Measurements from ENCODE around the gene RTN3. TPM values are rescaled to one million over a fixed set of nuclear protein-coding genes. Genes with fewer than 3 reads are reported as not detected.
A peak's percentile ranks its signal among the peaks of the same experiment; 100 is the strongest.

Gene RTN3
- total RNA-seq, 1 experiment from 2014 or later = 173 TPM

DNA sequence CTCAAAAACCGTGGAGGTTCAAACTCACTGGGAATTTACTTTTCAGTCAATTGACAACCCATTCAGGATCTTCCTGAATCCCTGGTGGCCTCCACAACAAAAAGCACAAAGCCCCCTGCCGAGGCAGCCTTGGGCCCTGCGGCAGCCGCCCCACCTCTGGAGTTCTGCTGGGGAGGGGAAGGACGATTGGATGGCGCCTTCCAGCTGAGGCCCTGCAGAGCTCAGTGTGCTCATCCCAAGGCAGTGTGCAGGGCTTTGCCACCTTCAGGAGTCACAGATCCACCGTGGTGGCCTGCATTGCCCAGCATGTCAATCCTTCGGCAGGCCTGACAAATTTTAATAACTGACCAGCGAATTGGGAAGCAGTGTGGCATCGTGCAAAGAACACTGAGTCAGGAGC lies 79.9 kb downstream of the RTN3 start:
- H3K27ac Mint-ChIP-seq = peak overlapping the region; percentile 87 to 97 (median 88); a peak in 5 of 7 replicates
- H3K4me1 Mint-ChIP-seq = peaks cover 32 to 41% of the 10 kb centered on the region in 2 experiments
- no peaks in the 10 kb centered on the region for H3K27me3 ChIP-seq (ENCODE audit: insufficient read depth, low read length)
- no peak overlapping the region for H3K56ac ChIP-seq (ENCODE audit: insufficient read length, low read depth, low read length)
- H3K79me2 ChIP-seq (ENCODE audit: insufficient read depth, low read length) = 0 out of 2 replicates have a peak, but pooled peaks cover 3% of the 10 kb centered on the region
- WGBS (ENCODE audit: extremely low coverage, insufficient read length, low lambda C conversion rate) = no CpG with 5 or more reads among the region's 10 CpGs
- no peak overlapping the region for H3K23ac ChIP-seq (ENCODE audit: insufficient read length, low read depth, low read length)
- H4K91ac ChIP-seq (ENCODE audit: insufficient read length, low read depth, low read length) = no peak overlapping the region
- DNase-seq = peak; percentile 80
- H3K14ac ChIP-seq (ENCODE audit: insufficient read depth, low read length) = no peak overlapping the region
- H2AK5ac ChIP-seq (ENCODE audit: insufficient read length, low read length) = no peak overlapping the region
- H3K9me3 ChIP-seq (ENCODE audit: control insufficient read depth, low read depth, low read length) = no peaks in the 10 kb centered on the region
- no peak overlapping the region for H2BK5ac ChIP-seq (ENCODE audit: insufficient read length, low read length)
- no peak overlapping the region for H3K4ac ChIP-seq (ENCODE audit: low read depth, low read length)
- peaks cover 19% of the 10 kb centered on the region for H3K23me2 ChIP-seq (ENCODE audit: insufficient read length, low read depth, low read length, poor library complexity, severe bottlenecking)
- no peak overlapping the region for H3T11ph ChIP-seq (ENCODE audit: low read length)
- H3K9ac ChIP-seq (ENCODE audit: extremely low read depth, insufficient read length, low read length) = peak overlapping the region; percentile 45
- no peak overlapping the region for H2BK120ac ChIP-seq (ENCODE audit: low read depth, low read length, poor library complexity, severe bottlenecking)
- 0 out of 5 replicates have a peak, but pooled peaks cover 0 to 2% of the 10 kb centered on the region in 2 experiments for H3K9me3 Mint-ChIP-seq
- peak overlapping the region; percentile 87 for H3K4me2 ChIP-seq (ENCODE audit: insufficient read depth, insufficient read length, low read length)
- H4K5ac ChIP-seq (ENCODE audit: insufficient read length, low read depth, low read length) = no peak overlapping the region
- no peak overlapping the region for H2BK15ac ChIP-seq (ENCODE audit: low read depth, low read length)
- TF ChIP-seq, protein P1, sequence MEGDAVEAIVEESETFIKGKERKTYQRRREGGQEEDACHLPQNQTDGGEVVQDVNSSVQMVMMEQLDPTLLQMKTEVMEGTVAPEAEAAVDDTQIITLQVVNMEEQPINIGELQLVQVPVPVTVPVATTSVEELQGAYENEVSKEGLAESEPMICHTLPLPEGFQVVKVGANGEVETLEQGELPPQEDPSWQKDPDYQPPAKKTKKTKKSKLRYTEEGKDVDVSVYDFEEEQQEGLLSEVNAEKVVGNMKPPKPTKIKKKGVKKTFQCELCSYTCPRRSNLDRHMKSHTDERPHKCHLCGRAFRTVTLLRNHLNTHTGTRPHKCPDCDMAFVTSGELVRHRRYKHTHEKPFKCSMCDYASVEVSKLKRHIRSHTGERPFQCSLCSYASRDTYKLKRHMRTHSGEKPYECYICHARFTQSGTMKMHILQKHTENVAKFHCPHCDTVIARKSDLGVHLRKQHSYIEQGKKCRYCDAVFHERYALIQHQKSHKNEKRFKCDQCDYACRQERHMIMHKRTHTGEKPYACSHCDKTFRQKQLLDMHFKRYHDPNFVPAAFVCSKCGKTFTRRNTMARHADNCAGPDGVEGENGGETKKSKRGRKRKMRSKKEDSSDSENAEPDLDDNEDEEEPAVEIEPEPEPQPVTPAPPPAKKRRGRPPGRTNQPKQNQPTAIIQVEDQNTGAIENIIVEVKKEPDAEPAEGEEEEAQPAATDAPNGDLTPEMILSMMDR (conservative IDR thresholded peaks at IDR 0.05) = no peak
- H3K4me3 Mint-ChIP-seq = peak overlapping the region; percentile 92 to 95
- H3K79me1 ChIP-seq (ENCODE audit: insufficient read depth, low read depth, low read length, poor library complexity, severe bottlenecking) = peaks cover 2% of the 10 kb centered on the region
- H3K27me3 Mint-ChIP-seq (ENCODE audit: low read depth) = no peaks in the 10 kb centered on the region; the same call in 1 of the 2 replicates
- no peak overlapping the region for H2AFZ ChIP-seq (ENCODE audit: low read length)
- H2BK20ac ChIP-seq (ENCODE audit: low read depth, low read length, poor library complexity, severe bottlenecking) = no peak overlapping the region
- H3K27ac ChIP-seq (ENCODE audit: insufficient read length, low read depth, low read length) = peak overlapping the region; percentile 29
- H3K18ac ChIP-seq (ENCODE audit: insufficient read length, low read depth, low read length) = no peak overlapping the region
- H3K36me3 Mint-ChIP-seq (ENCODE audit: insufficient read depth in 1 of 3, low read depth in 3 of 3) = peaks cover 4 to 65% (median 35%) of the 10 kb centered on the region in 3 experiments
- no peaks in the 10 kb centered on the region for H4K20me1 ChIP-seq (ENCODE audit: control insufficient read depth, insufficient read depth, insufficient read length)
- no peak overlapping the region for H2BK12ac ChIP-seq (ENCODE audit: insufficient read length, low read depth, low read length)
- H4K8ac ChIP-seq (replicated peaks; ENCODE audit: insufficient read length, low read depth, low read length) = no peak overlapping the region
- H3K4me1 ChIP-seq (ENCODE audit: insufficient read depth, low read length) = no peaks in the 10 kb centered on the region; the same call in 1 of the 2 replicates
